OCI-LY1 (cell line): ENCODE measurements around the gene BTG3.

ENCODE experiments used
- H2AFZ ChIP-seq: fragments of 200-600 bp; sonication (generic), shearing (Covaris generic); 2 replicates; pipeline ENCODE4 v1.6.0; 2014; ENCODE audit warnings: antibody characterized with exemption, mild to moderate bottlenecking, low read length
- H3F3A ChIP-seq: fragments of 200-600 bp; sonication (generic), shearing (Covaris generic); 2 replicates; pipeline ENCODE4 v1.6.0; 2014; ENCODE audit warnings: mild to moderate bottlenecking, antibody characterized with exemption, low read length, moderate library complexity; ENCODE audit not compliant: insufficient read depth
- H3K27ac ChIP-seq: fragments of 200-600 bp; sonication (generic); 2 replicates; pipeline ENCODE4 v1.5.1; 2014; ENCODE audit warnings: low read length, mixed run types, mild to moderate bottlenecking, low read depth; ENCODE audit not compliant: poor library complexity, severe bottlenecking
- H3K27me3 ChIP-seq: fragments of 200-600 bp; sonication (generic); 2 replicates; pipeline ENCODE4 v1.6.0; 2014; ENCODE audit warnings: antibody characterized with exemption, mild to moderate bottlenecking, low read length, moderate library complexity; ENCODE audit not compliant: insufficient read depth
- H3K36me3 ChIP-seq: fragments of 200-600 bp; sonication (generic); 2 replicates; pipeline ENCODE4 v1.6.1; 2014; ENCODE audit warnings: mild to moderate bottlenecking, antibody characterized with exemption, low read length, moderate library complexity, mixed read lengths; ENCODE audit not compliant: insufficient read depth
- H3K4me1 ChIP-seq: fragments of 200-600 bp; sonication (generic); 2 replicates; pipeline ENCODE4 v1.5.1; 2014; ENCODE audit warnings: mild to moderate bottlenecking, low read length, moderate library complexity; ENCODE audit not compliant: insufficient read depth, severe bottlenecking
- H3K4me2 ChIP-seq: fragments of 200-600 bp; sonication (generic), shearing (Covaris generic); 2 replicates; pipeline ENCODE4 v1.6.1; 2014; ENCODE audit warnings: low read length
- H3K4me3 ChIP-seq: fragments of 200-600 bp; sonication (generic); 2 replicates; pipeline ENCODE4 v1.5.1; 2014; ENCODE audit warnings: low read length, low read depth, mild to moderate bottlenecking, mixed read lengths; ENCODE audit not compliant: poor library complexity, severe bottlenecking
- H3K79me2 ChIP-seq: fragments of 200-600 bp; shearing (Covaris generic); 2 replicates; pipeline ENCODE4 v1.6.1; 2016; ENCODE audit warnings: mixed run types, low read length, mixed read lengths; ENCODE audit not compliant: insufficient read depth
- H3K9ac ChIP-seq: fragments of 200-600 bp; sonication (generic), shearing (Covaris generic); 2 replicates; pipeline ENCODE4 v1.6.1; 2014; ENCODE audit warnings: mild to moderate bottlenecking, low read length, mixed read lengths
- H3K9me2 ChIP-seq: fragments of 200-600 bp; sonication (generic), shearing (Covaris generic); 2 replicates; pipeline ENCODE4 v1.6.1; 2014; ENCODE audit warnings: low read depth, mild to moderate bottlenecking, low read length, mixed read lengths
- H3K9me3 ChIP-seq: fragments of 200-600 bp; shearing (Covaris generic); 2 replicates; pipeline ENCODE4 v1.6.1; 2014; ENCODE audit warnings: low read length, mixed read lengths
- H4K20me1 ChIP-seq: fragments of 200-600 bp; sonication (generic), shearing (Covaris generic); 2 replicates; pipeline ENCODE4 v1.6.0; 2016; ENCODE audit warnings: mild to moderate bottlenecking, low read length; ENCODE audit not compliant: insufficient read depth
- EZH2 ChIP-seq: fragments of 200-600 bp; sonication (generic), shearing (Covaris generic); IDR thresholded peaks from 2 replicates; pipeline ENCODE4 v1.8.0; 2017; ENCODE audit warnings: borderline replicate concordance, mixed run types, mild to moderate bottlenecking, antibody characterized with exemption, low read length, moderate library complexity, mixed read lengths
- TF ChIP-seq, protein P1 (sequence below): fragments of 200-600 bp; sonication (generic), shearing (Covaris generic); IDR thresholded peaks from 2 replicates; pipeline ENCODE4 v1.5.1; 2017; ENCODE audit warnings: mild to moderate bottlenecking, antibody characterized with exemption, low read length, moderate library complexity, mixed read lengths

BTG3 gene

DNA sequence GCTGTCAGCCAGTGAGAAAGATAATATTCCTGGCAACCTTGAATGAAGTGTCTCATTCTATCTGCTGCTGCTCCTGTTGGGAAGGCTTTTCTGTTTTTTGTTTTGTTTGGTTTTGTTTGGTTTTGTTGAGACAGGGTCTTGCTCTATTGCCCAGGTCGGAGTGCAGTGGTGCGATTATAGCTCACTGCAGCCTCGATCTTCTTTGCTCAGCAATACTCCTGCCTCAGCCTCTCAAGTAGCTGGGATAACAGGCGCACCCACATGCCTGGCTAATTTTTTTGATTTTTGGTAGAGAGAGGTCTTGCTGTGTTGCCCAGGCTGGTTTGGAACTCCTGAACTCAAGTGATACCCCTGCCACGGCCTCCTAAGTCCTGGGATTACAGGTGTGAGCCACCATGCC lies 37.6 kb downstream of the BTG3 start:
- H3K9me3 ChIP-seq, result no peaks in the 10 kb centered on the region
- no peaks in the 10 kb centered on the region for H3F3A ChIP-seq
- H4K20me1 ChIP-seq, result no peaks in the 10 kb centered on the region
- no peak overlapping the region for H2AFZ ChIP-seq
- no peaks in the 10 kb centered on the region for H3K27me3 ChIP-seq
- TF ChIP-seq EZH2, result no peak
- TF ChIP-seq, protein P1, sequence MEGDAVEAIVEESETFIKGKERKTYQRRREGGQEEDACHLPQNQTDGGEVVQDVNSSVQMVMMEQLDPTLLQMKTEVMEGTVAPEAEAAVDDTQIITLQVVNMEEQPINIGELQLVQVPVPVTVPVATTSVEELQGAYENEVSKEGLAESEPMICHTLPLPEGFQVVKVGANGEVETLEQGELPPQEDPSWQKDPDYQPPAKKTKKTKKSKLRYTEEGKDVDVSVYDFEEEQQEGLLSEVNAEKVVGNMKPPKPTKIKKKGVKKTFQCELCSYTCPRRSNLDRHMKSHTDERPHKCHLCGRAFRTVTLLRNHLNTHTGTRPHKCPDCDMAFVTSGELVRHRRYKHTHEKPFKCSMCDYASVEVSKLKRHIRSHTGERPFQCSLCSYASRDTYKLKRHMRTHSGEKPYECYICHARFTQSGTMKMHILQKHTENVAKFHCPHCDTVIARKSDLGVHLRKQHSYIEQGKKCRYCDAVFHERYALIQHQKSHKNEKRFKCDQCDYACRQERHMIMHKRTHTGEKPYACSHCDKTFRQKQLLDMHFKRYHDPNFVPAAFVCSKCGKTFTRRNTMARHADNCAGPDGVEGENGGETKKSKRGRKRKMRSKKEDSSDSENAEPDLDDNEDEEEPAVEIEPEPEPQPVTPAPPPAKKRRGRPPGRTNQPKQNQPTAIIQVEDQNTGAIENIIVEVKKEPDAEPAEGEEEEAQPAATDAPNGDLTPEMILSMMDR, result no peak
- no peak overlapping the region for H3K9ac ChIP-seq
- no peak overlapping the region for H3K27ac ChIP-seq
- no peaks in the 10 kb centered on the region for H3K4me1 ChIP-seq
- no peak overlapping the region for H3K4me2 ChIP-seq
- H3K9me2 ChIP-seq, result no peaks in the 10 kb centered on the region
- H3K36me3 ChIP-seq, result no peaks in the 10 kb centered on the region
- no peaks in the 10 kb centered on the region for H3K79me2 ChIP-seq
- no peak overlapping the region for H3K4me3 ChIP-seq

DNA sequence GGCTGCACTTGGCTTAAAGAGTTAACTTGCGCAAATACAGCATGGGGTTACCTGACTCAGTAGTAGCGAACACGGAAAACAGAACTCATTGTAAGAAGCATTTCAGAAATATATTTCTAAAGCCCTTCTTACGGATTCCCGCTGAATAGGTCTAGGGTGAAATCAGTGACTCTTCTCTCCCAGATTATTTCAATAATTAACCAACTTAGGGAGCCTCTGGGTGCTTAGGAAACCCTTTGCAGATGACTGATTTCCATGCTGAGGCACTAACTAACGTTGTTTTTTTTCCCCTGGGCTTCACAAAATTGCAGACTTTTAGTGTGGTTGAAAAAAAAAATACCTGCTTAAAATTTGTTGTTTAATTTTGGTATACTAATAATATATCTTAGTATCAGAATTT lies 40.3 kb downstream of the BTG3 start:
- Histone ChIP-seq H2AFZ (no peak overlapping the region), H3K9ac (no peak overlapping the region), H3F3A (no peaks in the 10 kb centered on the region), H3K27ac (no peak overlapping the region), H3K9me3 (no peaks in the 10 kb centered on the region), H4K20me1 (no peaks in the 10 kb centered on the region), H3K36me3 (no peaks in the 10 kb centered on the region), H3K9me2 (no peaks in the 10 kb centered on the region), H3K4me1 (no peaks in the 10 kb centered on the region), H3K4me3 (no peak overlapping the region), H3K79me2 (no peaks in the 10 kb centered on the region), H3K4me2 (no peak overlapping the region), H3K27me3 (no peaks in the 10 kb centered on the region)
- no peak for TF ChIP-seq EZH2
- TF ChIP-seq, protein P1, result no peak

DNA sequence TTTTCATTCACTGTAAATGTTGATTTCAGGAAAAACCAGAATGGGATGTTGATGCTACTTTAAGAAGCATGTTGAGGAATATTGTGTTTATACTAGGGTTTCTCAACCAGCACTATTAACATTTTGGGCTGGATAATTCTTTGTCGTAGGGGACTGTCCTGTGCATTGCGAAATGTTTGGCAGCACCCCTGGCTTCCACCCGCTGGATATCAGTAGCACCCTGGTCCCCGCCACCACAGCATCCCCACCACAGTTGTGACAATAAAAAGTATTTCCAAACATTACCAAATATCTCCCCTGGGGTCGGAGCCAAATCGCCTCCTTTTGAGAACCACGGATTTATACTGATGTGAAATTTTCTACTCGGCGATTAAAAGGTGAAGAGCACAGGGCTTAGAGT lies 41.9 kb downstream of the BTG3 start:
- TF ChIP-seq, protein P1, result no peak
- TF ChIP-seq EZH2, result no peak
- no peak overlapping the region for H3K4me2 ChIP-seq
- no peaks in the 10 kb centered on the region for H3K79me2 ChIP-seq
- H3K9ac ChIP-seq, result no peak overlapping the region
- H3K36me3 ChIP-seq, result no peaks in the 10 kb centered on the region
- H2AFZ ChIP-seq, result no peak overlapping the region
- H3F3A ChIP-seq, result no peaks in the 10 kb centered on the region
- H3K27ac ChIP-seq, result no peak overlapping the region
- H3K27me3 ChIP-seq, result no peaks in the 10 kb centered on the region
- H3K9me3 ChIP-seq, result no peaks in the 10 kb centered on the region
- no peaks in the 10 kb centered on the region for H3K4me1 ChIP-seq
- no peak overlapping the region for H3K4me3 ChIP-seq
- H3K9me2 ChIP-seq, result no peaks in the 10 kb centered on the region
- H4K20me1 ChIP-seq, result no peaks in the 10 kb centered on the region
